NB4 (cell line): Measurements from ENCODE around the gene TNFRSF8.

Source experiments
- CTCF ChIP-seq: IDR thresholded peaks from one replicate; pipeline ENCODE4 v1.5.1; 2012; ENCODE audit warnings: low read depth, low read length
- MYC ChIP-seq: IDR thresholded peaks from 2 replicates; pipeline ENCODE4 v1.6.1; 2011; ENCODE audit warnings: low read depth, low read length
- POLR2A ChIP-seq: IDR thresholded peaks from 2 replicates; pipeline ENCODE4 v1.6.1; 2011; ENCODE audit warnings: mild to moderate bottlenecking; ENCODE audit not compliant: insufficient read length; ENCODE audit errors: extremely low read depth
- TF ChIP-seq, protein P1 (sequence below): IDR thresholded peaks from 2 replicates; pipeline ENCODE4 v1.6.1; 2011; ENCODE audit warnings: low read depth, low read length

- TF ChIP-seq CTCF (no peak), POLR2A (no peak), MYC (no peak)
- TF ChIP-seq, protein P1, sequence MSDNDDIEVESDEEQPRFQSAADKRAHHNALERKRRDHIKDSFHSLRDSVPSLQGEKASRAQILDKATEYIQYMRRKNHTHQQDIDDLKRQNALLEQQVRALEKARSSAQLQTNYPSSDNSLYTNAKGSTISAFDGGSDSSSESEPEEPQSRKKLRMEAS, result no peak
Measured at GRCh38 chr1:12104417-12104816, 41.3 kb downstream of the TNFRSF8 start.
